Testis (tissue), 3 donors: ENCODE measurements around the gene TUT7. TPM values are rescaled to one million over a fixed set of nuclear protein-coding genes. Genes with fewer than 3 reads are reported as not detected.

Experiments
- DNase-seq: peaks from one replicate; pipeline ENCODE4 v3.0.0-alpha.2; 2019
- H3K27ac ChIP-seq, 2 donors: fragments of 200-600 bp; sonication (generic); one replicate each; pipeline ENCODE4 v1.5.1; 2019
- H3K27me3 ChIP-seq: fragments of 200-600 bp; sonication (generic); one replicate; pipeline ENCODE4 v1.5.1; 2019
- H3K36me3 ChIP-seq: fragments of 200-600 bp; sonication (generic); one replicate; pipeline ENCODE4 v1.5.1; 2017; ENCODE audit warnings: low read depth; ENCODE audit errors: missing control alignments
- H3K4me1 ChIP-seq: fragments of 200-600 bp; sonication (generic); one replicate; pipeline ENCODE4 v1.5.1; 2019
- H3K4me3 ChIP-seq, 2 donors: fragments of 200-600 bp; sonication (generic); one replicate each; pipeline ENCODE4 v1.5.1; 2017 to 2019
- H3K9me3 ChIP-seq: fragments of 200-600 bp; sonication (generic); one replicate; pipeline ENCODE4 v1.5.1; 2017
- POLR2A ChIP-seq: fragments of 450-650 bp; IDR thresholded peaks from one replicate; pipeline ENCODE4 v1.6.1; 2017; ENCODE audit warnings: antibody characterized with exemption, mild to moderate bottlenecking, moderate library complexity
- WGBS, 2 donors: methylation state at CpG; one replicate each; pipeline ENCODE4 v1.1.5; 2018; 5-methylcytosine and 5-hydroxymethylcytosine counted together
- intact Hi-C: fragments of 100-400 bp; cut with DNase I; formaldehyde crosslinking; loops from one replicate; pipeline ENCODE4 v1.15.1; 2023; ENCODE audit warnings: low total_unique reads
- polyA plus RNA-seq: library from polyadenylated mRNA; stranded (reverse); fragments of 350-450 nt; fragmentation: Illumina TruSeq; extraction: RNeasy Lipid Tissue Mini Kit (QIAGEN cat#74804); gene quantifications from one replicate; pipeline ENCODE4 v1.2.3, GENCODE V29; 2014; ENCODE audit warnings: low read depth, low replicate concordance; ENCODE audit not compliant: insufficient read depth
- total RNA-seq, 2 donors: library from RNA; depleted of rRNA; stranded (reverse); fragments of >200 nt; gene quantifications; one replicate each; pipeline ENCODE4 v1.2.3, GENCODE V29; 2016
- TF ChIP-seq, protein P1 (sequence below), 3 experiments: fragments of 450-650 bp in 2 of 3; fragments of 200-600 bp in 1 of 3; sonication (generic) in 1 of 3; IDR thresholded peaks; one replicate each; pipeline ENCODE4 v1.5.1; 2016 to 2019; ENCODE audit warnings: antibody characterized with exemption in 3 of 3, mild to moderate bottlenecking in 2 of 3, moderate library complexity in 1 of 3

TUT7 gene
- total and polyA plus RNA-seq, 3 donors from 2014 or later, result 18.7 to 53.4 (median 40.0) TPM

DNA sequence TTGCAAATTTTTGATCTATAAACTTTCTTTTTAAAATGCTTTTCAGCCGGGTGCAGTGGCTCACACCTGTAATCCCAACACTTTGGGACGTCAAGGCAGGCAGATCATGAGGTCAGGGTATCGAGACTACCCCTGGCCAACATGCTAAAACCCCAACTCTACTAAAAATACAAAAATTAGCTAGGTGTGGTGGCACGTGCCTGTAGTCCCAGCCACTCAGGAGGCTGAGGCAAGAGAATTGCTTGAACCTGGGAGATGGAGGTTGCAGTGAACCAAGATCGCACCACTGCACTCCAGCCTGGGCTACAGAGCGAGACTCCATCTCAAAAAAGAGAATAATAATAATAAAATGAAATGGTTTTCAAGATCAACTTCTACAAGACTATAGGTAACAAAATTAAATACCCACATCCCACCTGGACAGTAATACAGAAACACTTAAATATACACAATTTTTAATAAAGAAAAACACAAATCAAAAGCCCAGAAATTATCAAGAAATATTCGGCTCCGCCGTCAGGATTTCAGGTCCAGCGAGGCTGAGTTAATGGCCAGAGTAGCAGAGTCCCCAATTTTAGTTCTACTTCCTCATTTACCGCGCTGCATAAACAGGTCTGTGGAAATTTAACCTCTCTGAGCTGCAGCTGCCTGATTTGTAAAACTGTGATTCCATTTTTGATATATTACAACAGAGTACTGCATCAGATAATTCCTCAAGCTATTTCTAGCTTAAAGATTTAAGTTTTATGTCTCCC, 4.0 kb downstream of the TUT7 start:
- Histone ChIP-seq H3K4me1 (peaks cover 25% of the 10 kb centered on the region), H3K27ac (no peak overlapping the region), H3K36me3 (no peaks in the 10 kb centered on the region), H3K4me3 (no peak overlapping the region), H3K9me3 (no peaks in the 10 kb centered on the region), H3K27me3 (no peaks in the 10 kb centered on the region)
- intact Hi-C loops, result no loop called here
- WGBS, 2 donors, result 89 to 91% methylated on average over 12 of the region's 12 CpGs
- no peak for DNase-seq
- TF ChIP-seq POLR2A, result no peak
- TF ChIP-seq, protein P1, sequence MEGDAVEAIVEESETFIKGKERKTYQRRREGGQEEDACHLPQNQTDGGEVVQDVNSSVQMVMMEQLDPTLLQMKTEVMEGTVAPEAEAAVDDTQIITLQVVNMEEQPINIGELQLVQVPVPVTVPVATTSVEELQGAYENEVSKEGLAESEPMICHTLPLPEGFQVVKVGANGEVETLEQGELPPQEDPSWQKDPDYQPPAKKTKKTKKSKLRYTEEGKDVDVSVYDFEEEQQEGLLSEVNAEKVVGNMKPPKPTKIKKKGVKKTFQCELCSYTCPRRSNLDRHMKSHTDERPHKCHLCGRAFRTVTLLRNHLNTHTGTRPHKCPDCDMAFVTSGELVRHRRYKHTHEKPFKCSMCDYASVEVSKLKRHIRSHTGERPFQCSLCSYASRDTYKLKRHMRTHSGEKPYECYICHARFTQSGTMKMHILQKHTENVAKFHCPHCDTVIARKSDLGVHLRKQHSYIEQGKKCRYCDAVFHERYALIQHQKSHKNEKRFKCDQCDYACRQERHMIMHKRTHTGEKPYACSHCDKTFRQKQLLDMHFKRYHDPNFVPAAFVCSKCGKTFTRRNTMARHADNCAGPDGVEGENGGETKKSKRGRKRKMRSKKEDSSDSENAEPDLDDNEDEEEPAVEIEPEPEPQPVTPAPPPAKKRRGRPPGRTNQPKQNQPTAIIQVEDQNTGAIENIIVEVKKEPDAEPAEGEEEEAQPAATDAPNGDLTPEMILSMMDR (IDR thresholded peaks at IDR 0.05), result no peak

DNA sequence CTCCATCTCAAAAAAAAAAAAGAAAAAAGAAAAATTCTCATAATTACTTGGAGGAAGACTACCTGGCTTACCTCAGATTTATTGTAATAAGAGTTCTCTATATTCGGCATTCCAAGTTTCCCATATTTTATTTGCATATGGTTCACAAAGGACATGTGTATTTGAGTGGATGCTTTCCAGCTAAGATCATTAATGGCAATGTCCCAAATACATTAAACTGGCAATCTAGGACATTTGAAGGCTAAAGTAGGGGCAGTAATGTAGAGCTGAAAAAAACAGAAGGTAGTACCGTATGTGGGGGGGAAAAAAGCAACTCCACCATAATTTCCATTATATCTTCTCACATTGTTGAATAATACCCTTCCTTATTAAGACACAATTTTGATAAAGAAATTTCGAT, 4.9 kb downstream of the TUT7 start:
- no peaks in the 10 kb centered on the region for H3K36me3 ChIP-seq
- H3K4me3 ChIP-seq, result no peak overlapping the region
- intact Hi-C loops, result no loop called here
- no peaks in the 10 kb centered on the region for H3K9me3 ChIP-seq
- peaks cover 25% of the 10 kb centered on the region for H3K4me1 ChIP-seq
- no peak for DNase-seq
- 79 to 81% methylated on average over 3 of the region's 3 CpGs for WGBS, 2 donors
- no peaks in the 10 kb centered on the region for H3K27me3 ChIP-seq
- no peak for TF ChIP-seq POLR2A
- TF ChIP-seq, protein P1 (IDR thresholded peaks at IDR 0.05), result no peak
- H3K27ac ChIP-seq, result no peak overlapping the region

- Histone ChIP-seq H3K27ac (no peak overlapping the region), H3K27me3 (no peaks in the 10 kb centered on the region), H3K4me3 (no peak overlapping the region), H3K36me3 (no peaks in the 10 kb centered on the region), H3K4me1 (peaks cover 21% of the 10 kb centered on the region), H3K9me3 (no peaks in the 10 kb centered on the region)
- no peak for DNase-seq
- intact Hi-C loops, result no loop called here
- no peak for TF ChIP-seq POLR2A
- TF ChIP-seq, protein P1 (IDR thresholded peaks at IDR 0.05), result no peak
- 73 to 90% methylated on average over 2 of the region's 2 CpGs for WGBS, 2 donors
Observed at GRCh38 chr9:86347991-86348390, 6.2 kb downstream of the TUT7 start.

GRCh38 chr9:86344818-86345217, 9.4 kb downstream of the TUT7 start:
- Histone ChIP-seq H3K4me1 (no peaks in the 10 kb centered on the region), H3K27ac (no peak overlapping the region), H3K4me3 (no peak overlapping the region), H3K27me3 (no peaks in the 10 kb centered on the region), H3K36me3 (no peaks in the 10 kb centered on the region), H3K9me3 (no peaks in the 10 kb centered on the region)
- no peak for TF ChIP-seq POLR2A
- TF ChIP-seq, protein P1 (IDR thresholded peaks at IDR 0.05), result no peak
- WGBS, 2 donors, result 89 to 92% methylated on average over 2 of the region's 2 CpGs
- DNase-seq, result no peak
- intact Hi-C loops, result no loop called here

GRCh38 chr9:86342269-86342668, 11.9 kb downstream of the TUT7 start:
- no peaks in the 10 kb centered on the region for H3K4me1 ChIP-seq
- no peaks in the 10 kb centered on the region for H3K9me3 ChIP-seq
- 95% methylated on average over 3 of the region's 3 CpGs for WGBS, 2 donors
- no peak overlapping the region for H3K4me3 ChIP-seq
- H3K27me3 ChIP-seq, result no peaks in the 10 kb centered on the region
- TF ChIP-seq POLR2A, result no peak
- TF ChIP-seq, protein P1 (IDR thresholded peaks at IDR 0.05), result no peak
- no peak overlapping the region for H3K27ac ChIP-seq
- intact Hi-C loops, result no loop called here
- H3K36me3 ChIP-seq, result no peaks in the 10 kb centered on the region
- DNase-seq, result no peak
